ENCODE results near the gene CHORDC1. TPM values are rescaled to one million over a fixed set of nuclear protein-coding genes. Genes with fewer than 3 reads are reported as not detected.

CHORDC1 gene
- total RNA-seq, 4 donors from 2014 or later, result 26.1 to 51.2 (median 43.7) TPM

GRCh38 chr11:90237004-90237403 lies 14.2 kb upstream of the CHORDC1 start:
- no peak for DNase-seq
- Histone ChIP-seq H3K27ac (no peak overlapping the region), H3K27me3 (no peaks in the 10 kb centered on the region), H3K4me3 (no peak overlapping the region), H3K9me3 (no peaks in the 10 kb centered on the region), H3K36me3 (no peaks in the 10 kb centered on the region), H3K4me1 (no peaks in the 10 kb centered on the region)
- no peak for TF ChIP-seq POLR2A (IDR thresholded peaks at IDR 0.05)
- TF ChIP-seq, protein P1, sequence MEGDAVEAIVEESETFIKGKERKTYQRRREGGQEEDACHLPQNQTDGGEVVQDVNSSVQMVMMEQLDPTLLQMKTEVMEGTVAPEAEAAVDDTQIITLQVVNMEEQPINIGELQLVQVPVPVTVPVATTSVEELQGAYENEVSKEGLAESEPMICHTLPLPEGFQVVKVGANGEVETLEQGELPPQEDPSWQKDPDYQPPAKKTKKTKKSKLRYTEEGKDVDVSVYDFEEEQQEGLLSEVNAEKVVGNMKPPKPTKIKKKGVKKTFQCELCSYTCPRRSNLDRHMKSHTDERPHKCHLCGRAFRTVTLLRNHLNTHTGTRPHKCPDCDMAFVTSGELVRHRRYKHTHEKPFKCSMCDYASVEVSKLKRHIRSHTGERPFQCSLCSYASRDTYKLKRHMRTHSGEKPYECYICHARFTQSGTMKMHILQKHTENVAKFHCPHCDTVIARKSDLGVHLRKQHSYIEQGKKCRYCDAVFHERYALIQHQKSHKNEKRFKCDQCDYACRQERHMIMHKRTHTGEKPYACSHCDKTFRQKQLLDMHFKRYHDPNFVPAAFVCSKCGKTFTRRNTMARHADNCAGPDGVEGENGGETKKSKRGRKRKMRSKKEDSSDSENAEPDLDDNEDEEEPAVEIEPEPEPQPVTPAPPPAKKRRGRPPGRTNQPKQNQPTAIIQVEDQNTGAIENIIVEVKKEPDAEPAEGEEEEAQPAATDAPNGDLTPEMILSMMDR (IDR thresholded peaks at IDR 0.05), result no peak

- Histone ChIP-seq H3K36me3 (no peaks in the 10 kb centered on the region), H3K27ac (no peak overlapping the region), H3K27me3 (no peaks in the 10 kb centered on the region), H3K4me3 (no peak overlapping the region), H3K9me3 (no peaks in the 10 kb centered on the region), H3K4me1 (no peaks in the 10 kb centered on the region)
- DNase-seq, result no peak
- TF ChIP-seq POLR2A (IDR thresholded peaks at IDR 0.05), result no peak
- TF ChIP-seq, protein P1 (IDR thresholded peaks at IDR 0.05), result no peak
These were observed 12.7 kb upstream of the CHORDC1 start for GRCh38 chr11:90235526-90235925.

- no peak for DNase-seq
- H3K27me3 ChIP-seq, result no peaks in the 10 kb centered on the region
- H3K4me3 ChIP-seq, result no peak overlapping the region
- TF ChIP-seq, protein P1 (IDR thresholded peaks at IDR 0.05), result no peak
- no peak for TF ChIP-seq POLR2A (IDR thresholded peaks at IDR 0.05)
- no peaks in the 10 kb centered on the region for H3K36me3 ChIP-seq
- no peak overlapping the region for H3K27ac ChIP-seq
- H3K9me3 ChIP-seq, result no peaks in the 10 kb centered on the region
- no peaks in the 10 kb centered on the region for H3K4me1 ChIP-seq
These were observed 12.1 kb upstream of the CHORDC1 start for GRCh38 chr11:90234977-90235376.

DNA sequence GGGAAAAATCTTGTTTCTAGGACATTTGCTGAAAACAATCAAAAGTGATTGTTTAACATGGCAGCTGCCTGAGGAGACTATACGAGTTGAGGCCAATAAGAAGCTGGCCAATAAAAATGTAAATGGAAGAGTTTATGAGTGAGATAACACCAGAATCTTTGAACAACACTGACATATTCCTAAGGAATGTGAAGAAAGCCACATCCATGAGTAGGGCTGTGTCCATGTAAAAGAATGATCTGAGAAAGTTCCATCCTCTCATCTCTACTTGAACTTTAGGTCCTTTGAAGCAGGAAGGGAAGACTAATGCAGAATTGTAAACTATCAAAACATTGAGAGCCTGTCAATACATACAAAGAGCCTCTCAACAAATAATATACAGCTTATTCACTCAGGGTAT lies 6.9 kb upstream of the CHORDC1 start:
- Histone ChIP-seq H3K27me3 (no peaks in the 10 kb centered on the region), H3K4me1 (no peaks in the 10 kb centered on the region), H3K36me3 (no peaks in the 10 kb centered on the region), H3K4me3 (no peak overlapping the region), H3K9me3 (no peaks in the 10 kb centered on the region), H3K27ac (no peak overlapping the region)
- no peak for DNase-seq
- TF ChIP-seq, protein P1 (IDR thresholded peaks at IDR 0.05), result no peak
- TF ChIP-seq POLR2A (IDR thresholded peaks at IDR 0.05), result no peak

GRCh38 chr11:90228056-90228455 lies 5.2 kb upstream of the CHORDC1 start:
- no peak overlapping the region for H3K27ac ChIP-seq
- H3K4me1 ChIP-seq, result peaks cover 0 to 3% (median 0%) of the 10 kb centered on the region in 4 donors
- no peak overlapping the region for H3K4me3 ChIP-seq
- TF ChIP-seq, protein P1 (IDR thresholded peaks at IDR 0.05), result no peak
- TF ChIP-seq POLR2A (IDR thresholded peaks at IDR 0.05), result no peak
- H3K9me3 ChIP-seq, result no peaks in the 10 kb centered on the region
- DNase-seq, result no peak
- no peaks in the 10 kb centered on the region for H3K27me3 ChIP-seq
- no peaks in the 10 kb centered on the region for H3K36me3 ChIP-seq

GRCh38 chr11:90223248-90223585 lies 368 bp upstream of the CHORDC1 start:
- no peaks in the 10 kb centered on the region for H3K27me3 ChIP-seq

More at GRCh38 chr11:90223248-90223585, 368 bp upstream of the CHORDC1 start:
- H3K4me3 ChIP-seq, result peak overlapping the region; percentile 77 to 94 (median 92)
- H3K27ac ChIP-seq, result peak overlapping the region; percentile 87 to 93 (median 88)
- H3K9me3 ChIP-seq, result no peaks in the 10 kb centered on the region
- no peak for DNase-seq
- no peaks in the 10 kb centered on the region for H3K36me3 ChIP-seq
- peaks cover 0 to 18% (median 4%) of the 10 kb centered on the region in 4 donors for H3K4me1 ChIP-seq
- no peak for TF ChIP-seq POLR2A (IDR thresholded peaks at IDR 0.05)
- TF ChIP-seq, protein P1 (IDR thresholded peaks at IDR 0.05), result no peak

All from Peyer's patch (tissue), 4 donors.